ENCODE measurements around the gene HSD17B14. TPM values are rescaled to one million over a fixed set of nuclear protein-coding genes. Genes with fewer than 3 reads are reported as not detected.

HSD17B14 gene
- total and polyA plus RNA-seq, 2 of the 13 experiments (the other 11 are each of a cell fraction or from before 2014, with no cell fraction given), result 0.58 to 1.2 TPM

GRCh38 chr19:48872182-48872883 lies 36.0 kb upstream of the HSD17B14 start, which contains the start of gene PPP1R15A (continued):
- peak; percentile 63; the same call in 1 of the 2 replicates for TF ChIP-seq ZFP36L1 (CRISPR knock-in tag; IDR thresholded peaks at IDR 0.05)
- TF ChIP-seq ZNF263 (CRISPR knock-in tag; IDR thresholded peaks at IDR 0.05), result no peak
- TF ChIP-seq ZNF143 (CRISPR knock-in tag; IDR thresholded peaks at IDR 0.05), result no peak
- TF ChIP-seq ZNF44 (CRISPR knock-in tag; IDR thresholded peaks at IDR 0.05), result peak; percentile 92; the same call in 1 of the 2 replicates
- TF ChIP-seq NBN (conservative IDR thresholded peaks at IDR 0.05), result no peak
- no peak for TF ChIP-seq PCBP2 (optimal IDR thresholded peaks at IDR 0.05; ENCODE audit: low read depth, low read length, poor library complexity, severe bottlenecking)
- no peak for TF ChIP-seq TCF7L2 (IDR thresholded peaks at IDR 0.05; ENCODE audit: low read depth, low read length)
- peak; percentile 65; the same call in 1 of the 2 replicates for TF ChIP-seq ZBTB25 (CRISPR knock-in tag; IDR thresholded peaks at IDR 0.05)
- no peak for TF ChIP-seq AKNA (CRISPR knock-in tag; IDR thresholded peaks at IDR 0.05; ENCODE audit: borderline replicate concordance)
- peak; percentile 70; the same call in 1 of the 2 replicates for TF ChIP-seq ZNF597 (CRISPR knock-in tag; IDR thresholded peaks at IDR 0.05)
- TF ChIP-seq UBTF (CRISPR knock-in tag; IDR thresholded peaks at IDR 0.05), result peak; percentile 78
- TF ChIP-seq ZFAT (CRISPR knock-in tag; conservative IDR thresholded peaks at IDR 0.05), result no peak
- no peak for TF ChIP-seq ZNF468 (CRISPR knock-in tag; IDR thresholded peaks at IDR 0.05)
- TF ChIP-seq ZNF724P (CRISPR knock-in tag; IDR thresholded peaks at IDR 0.05; ENCODE audit: borderline replicate concordance), result no peak; the same call in 1 of the 2 replicates
- no peak for TF ChIP-seq KDM6A (CRISPR knock-in tag; IDR thresholded peaks at IDR 0.05; ENCODE audit: low read depth)
- TF ChIP-seq HOXD1 (CRISPR knock-in tag; IDR thresholded peaks at IDR 0.05), result no peak
- no peak for TF ChIP-seq LCORL (IDR thresholded peaks at IDR 0.05)
- TF ChIP-seq LCORL (CRISPR knock-in tag; IDR thresholded peaks at IDR 0.05), result peak; percentile 21; the same call in 1 of the 2 replicates
- peak; percentile 94; the same call in 1 of the 2 replicates for TF ChIP-seq ZNF598 (CRISPR knock-in tag; IDR thresholded peaks at IDR 0.05; ENCODE audit: borderline replicate concordance)
- no peak for TF ChIP-seq PCBP1 (IDR thresholded peaks at IDR 0.05; ENCODE audit: borderline replicate concordance, low read depth, low read length)
- no peak for TF ChIP-seq ZNF589 (CRISPR knock-in tag; conservative IDR thresholded peaks at IDR 0.05)
- no peak for TF ChIP-seq RAD21 (CRISPR knock-in tag; IDR thresholded peaks at IDR 0.05)

Measured in HepG2 (cell line).